GM19023 (cell line): ENCODE measurements around the gene RBMS3.

Experiments used
- ATAC-seq: cut with Tn5 transposase; IDR thresholded peaks from one replicate; pipeline ENCODE4 v1.9.1; 2021; ENCODE audit warnings: mild to moderate bottlenecking, moderate library complexity; ENCODE audit not compliant: unreplicated experiment

The RBMS3 gene

GRCh38 chr3:29426302-29427226 lies 145.7 kb downstream of the RBMS3 start:
- no peak for ATAC-seq

GRCh38 chr3:29427266-29428103 lies 146.6 kb downstream of the RBMS3 start:
- ATAC-seq = no peak

- no peak for ATAC-seq
These were observed 148.3 kb downstream of the RBMS3 start for GRCh38 chr3:29429055-29429679.

- ATAC-seq = no peak
These were observed 149.7 kb downstream of the RBMS3 start for GRCh38 chr3:29430558-29430971.

- ATAC-seq = no peak
These were observed 155.9 kb downstream of the RBMS3 start for GRCh38 chr3:29436612-29437323.

- ATAC-seq = no peak
These were observed 157.7 kb downstream of the RBMS3 start for GRCh38 chr3:29438580-29438979.

GRCh38 chr3:29440413-29441305 lies 159.8 kb downstream of the RBMS3 start:
- no peak for ATAC-seq

- no peak for ATAC-seq
These were observed 160.6 kb downstream of the RBMS3 start for GRCh38 chr3:29441422-29441821.

GRCh38 chr3:29447946-29448627 lies 167.2 kb downstream of the RBMS3 start:
- no peak for ATAC-seq

- ATAC-seq = no peak
These were observed 171.0 kb downstream of the RBMS3 start for GRCh38 chr3:29451920-29452319.

GRCh38 chr3:29452934-29453283 lies 172.0 kb downstream of the RBMS3 start:
- no peak for ATAC-seq

- no peak for ATAC-seq
These were observed 172.6 kb downstream of the RBMS3 start for GRCh38 chr3:29453284-29454001.

- no peak for ATAC-seq
These were observed 173.3 kb downstream of the RBMS3 start for GRCh38 chr3:29454161-29454611.

GRCh38 chr3:29456901-29457300 lies 176.0 kb downstream of the RBMS3 start:
- ATAC-seq = no peak

- ATAC-seq = no peak
These were observed 182.4 kb downstream of the RBMS3 start for GRCh38 chr3:29463304-29463703.

- no peak for ATAC-seq
These were observed 185.0 kb downstream of the RBMS3 start for GRCh38 chr3:29465836-29466235.

GRCh38 chr3:29466442-29466841 lies 185.6 kb downstream of the RBMS3 start:
- no peak for ATAC-seq

- ATAC-seq = no peak
These were observed 187.3 kb downstream of the RBMS3 start for GRCh38 chr3:29468187-29468586.
